Gastroesophageal sphincter (tissue), 4 donors: ENCODE measurements around the gene MTERF4. TPM values are rescaled to one million over a fixed set of nuclear protein-coding genes. Genes with fewer than 3 reads are reported as not detected.

ENCODE experiments used
- ATAC-seq: fragments of 150-250 bp; one replicate; pipeline ENCODE4 v1.9.1; 2016; ENCODE audit warnings: mild to moderate bottlenecking, moderate library complexity
- H3K27ac ChIP-seq, 4 donors: fragments of 200-600 bp; sonication (generic) in 3 of 4; 1 replicate in 3 of 4; 2 replicates in 1 of 4; pipeline ENCODE4 v1.5.1; 2016 to 2019
- H3K27me3 ChIP-seq: fragments of 200-600 bp; sonication (generic); one replicate; pipeline ENCODE4 v1.5.1; 2019
- H3K36me3 ChIP-seq, 2 donors: fragments of 200-600 bp; sonication (generic); one replicate each; pipeline ENCODE4 v1.5.1; 2019; ENCODE audit warnings: control low read depth in 1 of 2
- H3K4me1 ChIP-seq, 3 donors: fragments of 200-600 bp; sonication (generic); 1 replicate in 2 of 3; 2 replicates in 1 of 3; pipeline ENCODE4 v1.5.1; 2016 to 2019; ENCODE audit warnings: control low read depth in 2 of 3
- H3K4me3 ChIP-seq, 2 donors: fragments of 200-600 bp; sonication (generic); one replicate each; pipeline ENCODE4 v1.5.1; 2019; ENCODE audit warnings: mild to moderate bottlenecking in 1 of 2, moderate library complexity in 1 of 2
- H3K9me3 ChIP-seq, 3 donors: fragments of 200-600 bp; sonication (generic); one replicate each; pipeline ENCODE4 v1.5.1; 2017 to 2019; ENCODE audit warnings: control low read depth in 2 of 3
- EP300 ChIP-seq: sonication (generic); formaldehyde crosslinking; IDR thresholded peaks from one replicate; pipeline ENCODE4 v1.6.1; 2017; ENCODE audit warnings: antibody characterized with exemption, mild to moderate bottlenecking
- POLR2A ChIP-seq, 2 donors: fragments of 450-650 bp; IDR thresholded peaks; one replicate each; pipeline ENCODE4 v1.6.1; 2017; ENCODE audit warnings: antibody characterized with exemption in 2 of 2, mild to moderate bottlenecking in 2 of 2, moderate library complexity in 1 of 2
- POLR2AphosphoS5 ChIP-seq: sonication (generic); formaldehyde crosslinking; IDR thresholded peaks from one replicate; pipeline ENCODE4 v1.6.1; 2017; ENCODE audit warnings: antibody characterized with exemption
- WGBS, 2 donors: methylation state at CpG; one replicate each; pipeline ENCODE4 v1.1.5; 2018; ENCODE audit warnings: low coverage in 1 of 2; 5-methylcytosine and 5-hydroxymethylcytosine counted together
- total RNA-seq, 4 donors: library from RNA; depleted of rRNA; stranded (reverse); fragments of >200 nt; gene quantifications; one replicate each; pipeline ENCODE4 v1.1.0, GENCODE V29; 2016
- TF ChIP-seq, protein P1 (sequence below), 4 experiments: fragments of 200-600 bp in 2 of 4; fragments of 450-650 bp in 2 of 4; sonication (generic) in 1 of 4; IDR thresholded peaks; one replicate each; pipeline ENCODE4 v1.5.1; 2017 to 2019; ENCODE audit warnings: antibody characterized with exemption in 4 of 4, mild to moderate bottlenecking in 2 of 4, moderate library complexity in 2 of 4

The MTERF4 gene
- total RNA-seq, 4 donors from 2014 or later, result 27.1 to 33.0 (median 32.1) TPM

- Histone ChIP-seq H3K4me1 (peaks cover 0 to 43% (median 17%) of the 10 kb centered on the region in 3 donors), H3K9me3 (no peaks in the 10 kb centered on the region), H3K27me3 (no peaks in the 10 kb centered on the region), H3K4me3 (peak overlapping the region in 1 of 2 donors; percentile 74), H3K36me3 (peaks cover 0 to 23% of the 10 kb centered on the region in 2 donors), H3K27ac (peak overlapping the region in 3 of 4 donors; percentile 89 to 91 (median 90))
- no peak for TF ChIP-seq POLR2AphosphoS5
- TF ChIP-seq EP300, result no peak
- TF ChIP-seq, protein P1, sequence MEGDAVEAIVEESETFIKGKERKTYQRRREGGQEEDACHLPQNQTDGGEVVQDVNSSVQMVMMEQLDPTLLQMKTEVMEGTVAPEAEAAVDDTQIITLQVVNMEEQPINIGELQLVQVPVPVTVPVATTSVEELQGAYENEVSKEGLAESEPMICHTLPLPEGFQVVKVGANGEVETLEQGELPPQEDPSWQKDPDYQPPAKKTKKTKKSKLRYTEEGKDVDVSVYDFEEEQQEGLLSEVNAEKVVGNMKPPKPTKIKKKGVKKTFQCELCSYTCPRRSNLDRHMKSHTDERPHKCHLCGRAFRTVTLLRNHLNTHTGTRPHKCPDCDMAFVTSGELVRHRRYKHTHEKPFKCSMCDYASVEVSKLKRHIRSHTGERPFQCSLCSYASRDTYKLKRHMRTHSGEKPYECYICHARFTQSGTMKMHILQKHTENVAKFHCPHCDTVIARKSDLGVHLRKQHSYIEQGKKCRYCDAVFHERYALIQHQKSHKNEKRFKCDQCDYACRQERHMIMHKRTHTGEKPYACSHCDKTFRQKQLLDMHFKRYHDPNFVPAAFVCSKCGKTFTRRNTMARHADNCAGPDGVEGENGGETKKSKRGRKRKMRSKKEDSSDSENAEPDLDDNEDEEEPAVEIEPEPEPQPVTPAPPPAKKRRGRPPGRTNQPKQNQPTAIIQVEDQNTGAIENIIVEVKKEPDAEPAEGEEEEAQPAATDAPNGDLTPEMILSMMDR (IDR thresholded peaks at IDR 0.05), result no peak
- TF ChIP-seq POLR2A (IDR thresholded peaks at IDR 0.05), result no peak
- ATAC-seq, result no peak
- 14 to 35% methylated on average over 2 to 5 of the region's 5 CpGs for WGBS, 2 donors
Measured at GRCh38 chr2:241103176-241103595, 1.1 kb upstream of the MTERF4 start.

DNA sequence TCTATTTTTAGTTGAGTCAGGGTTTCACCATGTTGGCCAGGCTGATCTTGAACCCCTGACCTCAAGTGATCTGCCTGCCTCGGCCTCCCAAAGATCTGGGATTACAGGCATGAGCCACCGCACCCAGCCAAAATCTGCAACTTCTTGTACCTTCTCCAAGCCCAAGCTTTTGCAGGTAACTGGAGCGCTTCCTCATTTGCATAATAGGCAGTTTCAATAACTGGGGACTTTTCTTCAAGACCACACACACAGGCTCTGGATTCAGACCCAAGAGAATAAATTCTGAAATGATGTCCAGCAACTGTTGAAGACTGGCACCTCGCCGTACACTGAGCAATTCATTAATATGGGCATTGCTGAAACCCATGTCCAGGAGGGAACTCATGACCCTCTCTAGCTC is 2.8 kb downstream of the MTERF4 start:
- Histone ChIP-seq H3K36me3 (peaks cover 0 to 62% of the 10 kb centered on the region in 2 donors), H3K27me3 (no peaks in the 10 kb centered on the region), H3K4me1 (peaks cover 0 to 49% (median 17%) of the 10 kb centered on the region in 3 donors), H3K27ac (no peak overlapping the region), H3K9me3 (no peaks in the 10 kb centered on the region), H3K4me3 (no peak overlapping the region)
- WGBS, 2 donors, result 90 to 93% methylated on average over 3 of the region's 5 CpGs
- TF ChIP-seq EP300, result no peak
- no peak for TF ChIP-seq POLR2AphosphoS5
- TF ChIP-seq POLR2A (IDR thresholded peaks at IDR 0.05), result no peak
- TF ChIP-seq, protein P1 (IDR thresholded peaks at IDR 0.05), result no peak
- ATAC-seq, result no peak

DNA sequence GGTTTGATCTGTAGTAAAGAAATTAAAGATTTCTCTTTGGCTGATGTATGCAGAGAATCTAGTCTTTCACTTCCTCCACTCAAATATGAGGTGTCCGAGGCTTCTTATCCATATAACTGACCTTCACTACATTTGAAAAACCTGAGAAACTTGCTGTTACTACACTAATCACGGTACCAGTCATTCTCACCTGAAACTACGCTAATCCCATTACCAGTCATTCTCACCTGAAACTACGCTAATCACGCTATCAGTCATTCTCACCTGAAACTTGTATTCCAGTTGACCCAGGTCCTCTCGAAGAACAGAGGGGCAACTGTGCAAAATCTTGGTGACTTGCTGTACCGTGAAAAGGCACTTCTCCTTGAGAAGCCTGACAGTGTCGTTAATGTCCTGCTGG is 5.1 kb downstream of the MTERF4 start:
- ATAC-seq, result no peak
- H3K9me3 ChIP-seq, result no peaks in the 10 kb centered on the region
- H3K27ac ChIP-seq, result no peak overlapping the region
- 81 to 95% methylated on average over 5 to 8 of the region's 8 CpGs for WGBS, 2 donors
- H3K27me3 ChIP-seq, result no peaks in the 10 kb centered on the region
- H3K36me3 ChIP-seq, result peaks cover 0 to 85% of the 10 kb centered on the region in 2 donors
- H3K4me1 ChIP-seq, result peaks cover 0 to 38% (median 10%) of the 10 kb centered on the region in 3 donors
- no peak overlapping the region for H3K4me3 ChIP-seq
- TF ChIP-seq EP300 (no peak), POLR2AphosphoS5 (no peak), POLR2A (IDR thresholded peaks at IDR 0.05) (no peak)
- TF ChIP-seq, protein P1 (IDR thresholded peaks at IDR 0.05), result no peak

- peaks cover 0 to 97% of the 10 kb centered on the region in 2 donors for H3K36me3 ChIP-seq
- WGBS, 2 donors, result 73 to 83% methylated on average over 4 to 13 of the region's 14 CpGs
- TF ChIP-seq, protein P1 (IDR thresholded peaks at IDR 0.05), result no peak
- TF ChIP-seq EP300 (no peak), POLR2AphosphoS5 (no peak), POLR2A (IDR thresholded peaks at IDR 0.05) (no peak)
- peaks cover 0 to 30% (median 2%) of the 10 kb centered on the region in 3 donors for H3K4me1 ChIP-seq
- ATAC-seq, result no peak
- H3K4me3 ChIP-seq, result no peak overlapping the region
- H3K27me3 ChIP-seq, result no peaks in the 10 kb centered on the region
- no peaks in the 10 kb centered on the region for H3K9me3 ChIP-seq
- H3K27ac ChIP-seq, result no peak overlapping the region
Measured at GRCh38 chr2:241095594-241096290, 6.3 kb downstream of the MTERF4 start.

DNA sequence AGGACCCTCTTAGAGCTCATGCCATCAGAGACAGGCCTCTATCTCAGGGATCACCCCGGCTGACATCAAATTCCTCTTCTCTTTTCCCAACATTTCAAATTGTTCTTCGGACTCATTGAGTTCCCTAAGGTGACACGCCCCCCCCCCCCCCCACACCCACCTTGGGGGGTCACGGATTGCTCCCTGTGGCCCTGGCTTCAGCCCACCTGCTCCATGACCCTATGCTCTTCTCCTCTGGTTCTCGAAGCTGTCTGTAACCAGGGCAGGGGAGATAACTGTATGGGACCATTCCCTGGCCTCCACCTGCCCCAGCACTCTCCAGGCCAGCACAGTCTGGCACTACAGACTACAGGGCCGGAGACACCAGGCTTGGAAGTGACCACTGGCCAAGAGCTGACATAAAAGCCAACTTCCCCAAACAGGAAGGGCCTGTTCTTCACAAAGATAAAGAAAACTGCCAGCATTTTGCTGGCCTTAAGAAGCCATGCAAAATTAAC is 7.1 kb downstream of the MTERF4 start:
- no peak for ATAC-seq
- 73% methylated on average over 2 of the region's 6 CpGs; no CpG with 5 or more reads in 1 of the 2 donors for WGBS, 2 donors

More for the DNA sequence above, 7.1 kb downstream of the MTERF4 start:
- Histone ChIP-seq H3K36me3 (peaks cover 0 to 99% of the 10 kb centered on the region in 2 donors), H3K9me3 (no peaks in the 10 kb centered on the region), H3K27me3 (no peaks in the 10 kb centered on the region), H3K4me1 (peaks cover 0 to 22% (median 0%) of the 10 kb centered on the region in 3 donors), H3K27ac (no peak overlapping the region), H3K4me3 (no peak overlapping the region)
- TF ChIP-seq POLR2A (IDR thresholded peaks at IDR 0.05), result no peak
- TF ChIP-seq POLR2AphosphoS5, result no peak
- TF ChIP-seq, protein P1 (IDR thresholded peaks at IDR 0.05), result no peak
- no peak for TF ChIP-seq EP300
